Measurements from ENCODE around the gene ABCC9.

ABCC9 gene

DNA sequence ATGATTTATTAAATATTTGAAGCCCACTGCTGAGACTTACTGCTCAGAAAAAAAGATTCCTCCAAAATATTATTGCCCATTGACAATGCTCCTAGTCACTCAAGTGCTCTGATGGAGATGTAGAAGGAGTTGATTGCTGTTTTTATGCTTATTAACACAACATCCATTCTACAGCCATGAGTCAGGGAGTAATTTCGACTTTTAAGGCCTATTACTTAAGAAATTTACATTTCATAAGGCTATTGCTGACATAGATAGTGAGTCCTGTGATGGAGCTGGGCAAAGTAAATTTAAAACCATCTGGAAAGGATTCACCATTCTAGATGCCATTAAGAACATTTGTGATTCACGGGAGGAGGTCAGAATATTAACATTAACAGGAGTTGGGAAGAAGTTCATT is 171.9 kb downstream of the ABCC9 start:
- DNase-seq = no peak

- no peak for DNase-seq
Measured at GRCh38 chr12:21766403-21766802, 174.8 kb downstream of the ABCC9 start.

- peak in 1 of 3 experiments; percentile 8 for DNase-seq
Measured at GRCh38 chr12:21764950-21765349, 176.3 kb downstream of the ABCC9 start.

DNA sequence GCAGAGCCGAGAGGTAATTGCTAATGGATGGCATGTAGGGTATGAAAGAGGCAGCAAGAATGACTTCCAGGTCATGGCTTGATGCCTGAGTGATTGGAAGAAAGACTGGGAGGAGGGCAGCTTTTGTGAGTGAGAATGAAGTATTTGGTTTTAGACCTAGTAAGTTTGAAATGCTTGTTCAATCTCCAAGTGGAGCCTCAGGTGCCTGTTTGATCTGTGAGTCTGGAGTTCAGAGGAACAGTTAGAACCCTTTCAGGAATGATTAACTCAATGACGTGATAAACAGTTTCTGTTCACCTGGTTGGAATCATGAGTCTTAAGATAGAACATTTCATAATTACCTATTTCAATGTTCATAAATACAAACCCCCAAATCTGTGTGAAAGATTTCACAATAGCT is 177.2 kb downstream of the ABCC9 start:
- no peak for DNase-seq

- DNase-seq = no peak
Measured at GRCh38 chr12:21763531-21763930, 177.7 kb downstream of the ABCC9 start.

- no peak for DNase-seq
Measured at GRCh38 chr12:21759737-21760136, 181.5 kb downstream of the ABCC9 start.

- no peak for DNase-seq
Measured at GRCh38 chr12:21757735-21758134, 183.5 kb downstream of the ABCC9 start.

- DNase-seq = no peak
Measured at GRCh38 chr12:21756699-21757098, 184.5 kb downstream of the ABCC9 start.

- DNase-seq = peak in 1 of 3 experiments; percentile 33
Measured at GRCh38 chr12:21751517-21751916, 189.7 kb downstream of the ABCC9 start.

Measured in NCI-H1417 (cell line).